NCI-H2196 (cell line): ENCODE results near the gene CHSY1.

Experiments used
- DNase-seq: peaks from one replicate; lab custom pipeline; 2025; ENCODE audit not compliant: unreplicated experiment; lab: John Stamatoyannopoulos, UW

The CHSY1 gene

DNA sequence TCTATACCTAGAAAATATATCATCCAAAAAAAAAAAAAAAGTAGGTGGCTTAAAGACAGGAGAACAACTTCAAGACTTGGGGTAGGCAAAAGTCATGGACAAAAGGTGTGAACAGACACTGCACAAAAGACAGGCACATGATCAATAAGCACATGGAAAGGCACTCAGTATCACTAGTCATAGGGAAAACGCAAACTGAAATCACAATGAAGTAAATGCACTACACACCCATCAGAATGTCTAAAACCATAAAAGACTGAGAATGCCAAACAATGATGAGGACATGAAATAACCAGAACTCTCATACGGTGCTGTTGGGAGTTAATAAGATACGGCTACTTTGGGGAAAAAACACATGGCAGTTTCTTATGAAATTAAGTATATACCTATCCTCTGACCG is 40.0 kb downstream of the CHSY1 start:
- DNase-seq, result no peak

- DNase-seq, result no peak
Observed at GRCh38 chr15:101210466-101210865, 41.4 kb downstream of the CHSY1 start.

- no peak for DNase-seq
Observed at GRCh38 chr15:101210058-101210457, 41.8 kb downstream of the CHSY1 start.

DNA sequence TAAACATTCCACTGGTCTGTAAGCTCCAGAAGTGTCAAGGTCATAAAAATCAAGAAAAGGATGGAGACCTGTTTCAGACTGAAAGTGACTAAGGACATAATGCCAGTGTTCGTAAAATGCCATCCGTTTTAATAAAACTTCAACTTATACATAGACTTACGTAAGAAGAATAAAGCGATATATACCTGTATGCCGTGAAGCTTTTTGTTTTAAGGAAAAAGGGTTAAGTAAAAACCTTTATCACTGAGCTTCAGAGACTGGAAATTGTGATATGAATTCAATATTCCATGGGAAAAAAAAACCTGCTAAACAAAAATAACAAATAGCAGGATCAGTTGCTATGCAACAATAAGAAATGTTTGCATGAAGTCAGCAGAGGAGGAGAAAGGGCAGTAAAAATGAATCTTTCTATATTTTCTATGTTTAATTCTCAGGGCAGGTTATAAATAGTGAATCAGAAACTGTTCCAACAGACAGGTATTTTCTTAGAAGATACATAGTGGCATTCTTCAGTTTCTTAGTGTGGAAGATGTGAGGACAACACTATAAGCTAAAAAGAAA is 42.5 kb downstream of the CHSY1 start:
- DNase-seq, result no peak

- DNase-seq, result no peak
Observed at GRCh38 chr15:101207867-101208288, 44.0 kb downstream of the CHSY1 start.

GRCh38 chr15:101206176-101206591 is 45.7 kb downstream of the CHSY1 start:
- no peak for DNase-seq

DNA sequence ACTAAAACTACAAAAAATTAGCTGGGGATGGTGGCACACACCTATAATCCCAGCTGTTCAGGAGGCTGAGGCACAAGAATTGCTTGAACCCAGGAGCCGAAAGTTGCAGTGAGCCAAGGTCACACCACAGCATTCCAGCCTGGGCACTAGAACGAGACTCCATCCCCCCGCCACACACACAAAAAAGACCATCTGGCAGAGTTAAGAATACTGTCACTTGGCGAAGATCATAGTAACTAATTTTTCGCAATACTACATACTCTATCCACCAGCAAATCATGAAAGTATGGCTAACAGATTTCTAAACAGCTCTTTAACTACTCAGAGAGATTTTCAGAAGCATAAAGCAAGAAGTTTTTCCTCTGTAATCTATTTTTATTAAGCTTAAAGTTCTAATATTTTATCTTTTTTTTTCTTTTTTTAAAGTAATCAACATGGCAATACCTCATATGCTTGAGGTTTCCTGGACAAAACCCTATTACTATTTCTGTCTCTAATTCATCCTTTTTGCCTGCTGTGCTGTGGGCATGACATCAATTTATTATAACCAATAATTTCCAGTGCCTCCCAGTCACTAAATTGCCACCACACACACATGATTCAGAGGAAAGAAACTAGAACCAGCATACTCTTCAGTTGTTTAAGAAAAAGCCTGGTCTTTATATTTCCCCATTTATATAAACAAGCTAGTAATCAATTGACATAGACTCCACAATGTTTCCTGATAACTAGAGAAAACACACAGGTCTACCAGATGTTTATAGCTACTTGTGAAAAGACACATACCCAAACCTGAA is 46.9 kb downstream of the CHSY1 start:
- no peak for DNase-seq

GRCh38 chr15:101203607-101204189 is 48.1 kb downstream of the CHSY1 start:
- DNase-seq, result no peak

GRCh38 chr15:101203029-101203573 is 48.7 kb downstream of the CHSY1 start:
- no peak for DNase-seq

DNA sequence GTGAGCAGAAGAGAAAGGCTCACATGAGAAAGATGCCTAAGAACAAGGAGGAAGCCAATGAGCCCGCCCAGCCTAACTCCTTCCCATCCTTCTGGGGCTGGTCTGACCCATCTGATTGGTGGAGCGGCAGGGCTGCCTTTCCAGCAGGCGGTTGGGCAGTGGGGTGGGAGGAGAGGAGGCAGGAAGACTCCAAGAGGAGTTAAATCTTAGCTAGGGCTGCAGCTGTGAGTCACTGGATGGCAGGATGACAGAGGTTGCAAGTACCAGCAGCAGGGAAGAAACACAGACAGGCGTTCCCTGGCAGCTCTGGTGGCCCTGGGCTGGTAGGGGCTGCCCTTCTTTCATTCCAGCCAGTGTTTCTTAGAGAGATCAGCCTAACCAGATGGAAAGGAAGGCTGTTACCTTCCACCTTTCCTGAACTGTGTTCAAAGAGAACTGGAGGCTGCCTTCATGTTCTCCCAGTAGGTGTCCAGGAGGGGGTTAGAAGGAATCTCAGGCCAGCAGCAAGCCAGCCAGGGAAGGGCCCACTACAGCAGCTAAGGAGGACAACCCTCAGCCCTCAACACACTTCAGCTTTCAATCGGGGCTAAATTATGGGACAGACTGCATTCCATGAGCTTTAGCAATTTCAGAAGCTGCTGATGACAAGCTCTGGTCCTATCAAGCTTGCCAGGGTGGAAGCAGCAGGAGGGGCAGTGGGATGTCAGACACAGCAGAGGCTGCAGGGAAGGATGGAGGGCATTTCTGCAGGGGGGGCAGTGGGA is 50.3 kb downstream of the CHSY1 start:
- DNase-seq, result peak; percentile 29

DNA sequence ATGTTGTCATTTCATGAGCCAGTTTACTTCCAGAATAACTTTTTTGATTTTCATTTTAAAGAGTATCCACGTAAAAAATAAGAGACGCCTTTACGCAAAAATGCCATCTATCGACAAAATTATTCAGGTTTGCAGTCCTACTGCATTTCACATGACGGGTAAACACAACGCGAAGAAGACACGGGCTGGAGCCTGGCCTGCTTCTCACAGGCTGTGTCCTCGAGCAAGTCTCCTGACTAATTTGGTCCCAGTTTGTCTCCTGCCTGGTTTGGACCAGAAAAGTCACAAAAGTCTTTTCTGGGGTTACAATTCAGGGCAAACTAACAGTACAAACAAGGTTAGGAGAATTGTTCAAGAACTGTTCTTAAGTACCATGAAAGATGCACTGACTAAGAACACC is 51.7 kb downstream of the CHSY1 start:
- DNase-seq, result no peak

DNA sequence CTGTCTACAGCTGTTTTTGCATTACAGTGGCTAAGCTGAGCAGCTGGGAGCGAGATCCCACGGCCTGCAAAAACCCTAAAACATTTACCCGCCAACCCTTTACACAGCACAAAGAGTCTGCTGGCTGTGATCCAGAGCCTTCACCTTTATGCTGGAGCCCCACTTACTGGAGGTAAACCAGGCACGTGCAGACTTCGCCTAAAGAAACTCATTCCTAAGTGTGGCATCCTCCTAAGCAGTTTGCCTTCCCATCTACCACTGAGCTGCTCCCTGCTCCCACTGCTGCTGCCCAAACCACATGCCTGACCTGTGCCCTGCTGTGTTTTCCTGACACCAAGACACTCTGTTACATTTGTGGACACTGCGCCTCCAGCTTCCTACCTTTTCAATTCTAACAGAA is 53.0 kb downstream of the CHSY1 start:
- DNase-seq, result no peak

DNA sequence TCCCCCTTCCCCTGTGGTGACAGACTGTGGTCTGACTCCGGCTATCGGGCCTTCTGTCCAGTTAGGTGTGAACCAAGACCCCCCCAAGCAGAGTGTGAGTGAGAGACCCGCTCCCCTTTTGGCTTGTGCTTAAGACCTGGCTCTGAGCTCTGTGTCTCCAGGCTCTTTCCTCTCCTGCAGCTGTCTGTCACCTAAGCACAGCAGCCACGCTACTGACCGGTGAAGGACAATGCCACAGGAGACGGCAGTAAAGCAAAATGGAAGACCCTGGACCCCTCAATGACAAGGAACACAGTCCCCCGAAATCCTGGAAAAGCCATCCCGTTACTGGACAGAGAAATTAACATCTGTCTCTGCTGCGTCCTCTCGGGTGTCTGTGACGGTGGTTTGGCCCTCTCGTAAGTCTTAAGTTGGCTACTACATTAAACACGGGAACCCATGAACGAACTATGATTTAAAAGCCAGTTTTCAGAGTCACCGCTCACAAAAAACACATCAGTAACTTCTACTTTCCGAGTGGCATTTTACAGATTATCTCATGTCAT is 53.7 kb downstream of the CHSY1 start:
- no peak for DNase-seq

DNA sequence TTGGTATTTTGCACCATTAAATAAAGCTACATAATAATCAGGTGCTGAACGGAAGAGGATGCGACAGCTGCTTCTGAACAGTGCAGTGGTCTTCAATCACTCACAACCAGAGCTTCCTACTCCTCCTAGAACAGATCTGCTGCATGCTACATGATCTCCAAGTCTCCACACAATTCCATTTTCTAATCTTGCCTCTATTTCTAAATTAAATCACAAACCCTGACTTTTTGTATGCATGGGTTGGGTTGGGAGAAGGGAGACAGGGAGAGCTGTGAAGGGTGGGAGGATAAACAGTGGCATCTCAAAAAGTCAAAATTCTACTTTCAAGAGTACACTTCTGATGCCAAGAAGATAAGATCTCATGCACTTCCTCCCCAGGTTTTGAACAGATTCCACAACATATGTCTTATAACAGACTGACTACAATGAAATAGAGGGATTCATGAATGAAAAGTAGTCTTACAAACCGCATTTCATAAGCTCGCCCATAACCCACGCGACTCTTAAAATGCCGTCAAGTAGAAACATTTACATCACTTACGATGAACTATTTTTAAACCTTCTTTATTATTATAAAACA is 57.2 kb downstream of the CHSY1 start:
- DNase-seq, result no peak

- DNase-seq, result no peak
Observed at GRCh38 chr15:101193806-101194545, 57.9 kb downstream of the CHSY1 start.

GRCh38 chr15:101193120-101193644 is 58.7 kb downstream of the CHSY1 start:
- DNase-seq, result no peak

- DNase-seq, result no peak
Observed at GRCh38 chr15:101192081-101192480, 59.8 kb downstream of the CHSY1 start.

- DNase-seq, result no peak
Observed at GRCh38 chr15:101191242-101191641, 60.6 kb downstream of the CHSY1 start.

DNA sequence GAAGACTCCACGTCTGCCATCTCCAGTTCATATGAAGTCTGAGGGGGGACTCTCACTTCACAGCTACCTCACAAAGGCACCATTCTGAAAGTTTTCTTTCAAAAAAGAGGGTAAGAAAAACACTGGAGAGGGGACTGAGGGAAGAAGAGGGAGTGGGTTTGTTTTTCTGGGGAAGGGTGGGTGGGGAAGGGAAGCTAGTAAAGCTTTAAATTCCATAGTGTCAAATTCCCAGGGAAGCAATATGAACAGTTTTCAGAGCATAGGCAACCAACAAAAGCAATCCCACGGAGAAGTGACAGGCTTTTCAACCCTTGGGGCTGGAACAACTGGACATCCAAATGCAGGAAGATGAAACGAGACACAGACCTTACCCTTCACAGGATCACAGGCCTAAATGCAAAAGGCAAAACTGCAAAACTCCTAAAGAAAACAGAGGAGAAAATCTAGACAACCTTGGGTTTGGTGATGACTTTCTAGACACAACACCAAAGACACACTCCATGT is 61.7 kb downstream of the CHSY1 start:
- DNase-seq, result no peak
